NCI-H345 (cell line): ENCODE measurements around the gene SPIRE2.
"Not testable (repeated sequence)": the region's sequence is repeated elsewhere in the genome, so short reads cannot be mapped to it uniquely, and the experiment has no call there.

ENCODE experiments used
- DNase-seq: peaks from one replicate; lab custom pipeline; 2025; lab: John Stamatoyannopoulos, UW

The SPIRE2 gene

DNA sequence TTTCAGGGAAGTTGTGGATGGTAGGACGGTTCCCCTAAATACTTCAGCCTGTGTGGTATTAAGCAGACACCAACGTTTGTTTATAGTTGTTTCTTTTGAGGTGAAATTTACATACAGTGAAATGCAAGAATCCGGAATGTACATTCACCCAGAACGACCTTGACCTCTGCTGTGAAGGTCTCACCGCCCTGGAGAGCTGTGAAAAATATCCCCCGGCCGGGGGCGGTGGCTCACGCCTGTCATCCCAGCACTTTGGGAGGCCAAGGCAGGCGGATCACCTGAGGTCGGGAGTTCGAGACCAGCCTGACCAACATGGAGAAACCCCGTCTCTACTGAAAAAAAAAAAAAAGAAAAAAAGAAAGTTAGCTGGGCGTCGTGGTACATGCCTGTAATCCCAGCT lies 8.2 kb downstream of the SPIRE2 start:
- not testable (repeated sequence) for DNase-seq

DNA sequence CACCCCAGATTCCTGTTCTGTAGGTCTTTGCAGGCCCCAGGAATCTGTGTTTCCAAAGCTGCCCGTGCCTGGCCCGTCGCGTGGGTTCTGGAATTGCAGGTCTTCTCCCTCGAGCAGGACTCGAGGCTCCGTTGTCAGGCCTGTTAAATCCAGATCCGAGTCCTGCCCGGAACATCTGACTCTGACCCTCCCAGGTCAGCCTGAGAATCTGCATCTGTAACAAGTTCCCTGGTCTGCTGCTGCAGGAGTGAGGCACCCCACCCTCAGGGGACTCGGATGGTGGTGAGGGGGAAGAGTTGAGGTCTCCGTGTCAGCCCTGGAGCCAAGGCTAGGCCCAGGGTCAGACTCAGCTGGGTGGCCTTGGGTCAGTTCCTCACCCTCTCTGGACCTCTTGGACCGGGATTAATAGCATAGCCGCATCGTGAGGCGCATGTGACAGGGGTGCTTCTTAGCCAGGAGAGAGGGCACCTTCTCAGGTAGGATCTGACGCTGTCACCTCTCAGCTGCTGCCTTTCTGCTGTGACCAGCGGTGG lies 8.8 kb downstream of the SPIRE2 start:
- DNase-seq: no peak

DNA sequence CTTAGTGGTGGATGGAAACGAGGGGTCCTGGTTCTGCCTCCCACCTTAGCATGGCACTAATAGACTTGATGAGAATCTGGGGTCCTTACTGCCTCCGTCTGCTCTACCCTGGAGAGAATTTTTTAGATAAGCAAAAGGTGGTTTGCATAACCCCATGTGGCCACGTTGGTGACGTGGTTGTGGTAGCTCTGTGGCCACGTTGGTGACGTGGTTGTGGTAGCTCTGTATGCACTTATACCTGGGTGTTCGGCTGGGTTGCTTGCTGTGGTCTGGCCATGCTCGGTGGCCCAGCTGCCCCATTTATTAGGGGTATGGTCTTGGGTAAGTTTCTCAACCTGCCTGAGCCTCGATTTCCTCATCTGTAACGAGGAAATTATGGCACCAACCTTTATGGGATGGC lies 13.0 kb downstream of the SPIRE2 start:
- DNase-seq: no peak

DNA sequence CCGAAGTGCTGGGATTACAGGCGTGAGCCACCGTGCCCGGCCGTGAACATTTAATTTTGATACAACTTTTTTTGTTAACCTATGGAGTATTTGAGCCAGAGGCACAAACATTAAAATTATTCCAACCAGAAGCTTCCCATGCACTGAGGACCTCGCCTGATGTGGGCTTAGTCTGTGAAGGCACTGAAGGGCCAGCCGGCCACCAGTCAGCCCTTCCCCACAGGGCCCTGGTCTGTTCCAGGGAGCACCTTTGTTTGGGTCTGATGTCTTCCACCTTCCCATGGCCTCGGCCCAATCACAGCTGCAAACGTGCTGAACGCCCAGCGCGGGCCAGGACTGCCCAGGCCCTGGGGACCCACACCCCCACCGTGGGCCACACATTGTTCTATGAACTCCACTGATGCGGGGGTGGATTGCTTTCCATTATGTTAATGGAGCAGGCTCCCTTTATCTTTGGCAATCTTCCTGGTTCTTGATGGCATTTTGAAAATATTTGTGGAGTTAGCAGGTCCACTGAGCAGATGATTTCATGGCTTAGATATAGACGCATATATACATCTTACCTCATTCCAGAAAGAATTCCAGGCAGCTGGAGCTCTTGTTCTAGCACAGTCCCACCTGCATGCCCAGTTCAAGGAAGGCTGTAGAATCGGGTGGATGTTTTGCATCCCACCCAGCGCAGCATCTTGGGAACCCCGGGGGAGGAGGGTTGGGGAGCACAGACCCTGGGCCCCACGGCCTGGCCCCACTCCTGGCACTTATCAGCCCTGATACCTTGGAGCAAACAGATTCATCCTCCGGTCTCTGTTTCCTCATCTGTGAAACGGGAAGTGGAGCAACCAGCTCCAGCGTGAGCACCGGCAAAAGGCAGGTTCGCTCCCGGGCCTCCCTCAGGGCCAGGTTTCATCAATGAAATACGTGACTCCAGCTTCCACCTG lies 14.5 kb downstream of the SPIRE2 start:
- DNase-seq: no peak

DNA sequence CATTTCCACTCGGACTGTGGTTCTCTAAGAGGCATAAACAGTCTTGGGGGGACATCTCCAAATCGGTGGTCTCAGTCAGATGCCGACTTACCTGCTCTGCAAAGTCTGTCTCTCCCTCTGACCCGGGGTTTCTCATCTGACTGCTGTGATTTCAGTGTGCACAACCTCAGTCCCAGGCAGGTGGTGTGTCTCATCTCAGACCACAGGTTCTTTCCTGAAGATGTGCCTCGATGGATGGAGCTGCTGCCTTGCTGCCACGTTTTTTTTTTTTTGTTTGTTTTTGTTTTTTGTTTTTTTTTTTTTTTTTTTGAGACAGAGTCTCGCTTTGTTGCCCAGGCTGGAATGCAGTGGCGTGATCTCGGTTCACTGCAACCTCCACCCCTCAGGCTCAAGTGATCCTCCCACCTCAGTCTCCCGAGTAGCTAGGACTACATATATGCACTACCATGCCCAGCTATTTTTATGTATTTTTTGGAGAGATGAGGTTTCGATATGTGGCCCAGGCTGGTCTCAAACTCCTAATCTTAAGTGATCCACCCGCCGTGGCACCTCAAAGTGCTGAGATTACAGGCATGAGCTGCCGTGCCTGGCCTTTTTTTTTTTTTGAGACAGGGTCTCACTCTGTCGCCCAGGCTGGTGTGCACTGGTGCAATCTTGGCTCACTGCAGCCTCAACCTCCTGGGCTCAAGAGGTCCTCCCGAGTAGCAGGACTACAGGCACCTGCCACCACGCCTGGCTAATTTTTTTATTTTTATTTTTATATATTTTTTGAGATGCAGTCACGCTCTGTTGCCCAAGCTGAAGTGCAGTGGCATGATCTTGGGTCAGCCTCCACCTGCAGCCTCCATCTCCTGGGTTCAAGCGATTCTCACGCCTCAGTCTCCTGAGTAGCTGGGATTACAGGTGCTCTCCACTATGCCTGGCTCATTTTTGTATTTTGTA lies 15.4 kb downstream of the SPIRE2 start:
- no peak for DNase-seq

DNA sequence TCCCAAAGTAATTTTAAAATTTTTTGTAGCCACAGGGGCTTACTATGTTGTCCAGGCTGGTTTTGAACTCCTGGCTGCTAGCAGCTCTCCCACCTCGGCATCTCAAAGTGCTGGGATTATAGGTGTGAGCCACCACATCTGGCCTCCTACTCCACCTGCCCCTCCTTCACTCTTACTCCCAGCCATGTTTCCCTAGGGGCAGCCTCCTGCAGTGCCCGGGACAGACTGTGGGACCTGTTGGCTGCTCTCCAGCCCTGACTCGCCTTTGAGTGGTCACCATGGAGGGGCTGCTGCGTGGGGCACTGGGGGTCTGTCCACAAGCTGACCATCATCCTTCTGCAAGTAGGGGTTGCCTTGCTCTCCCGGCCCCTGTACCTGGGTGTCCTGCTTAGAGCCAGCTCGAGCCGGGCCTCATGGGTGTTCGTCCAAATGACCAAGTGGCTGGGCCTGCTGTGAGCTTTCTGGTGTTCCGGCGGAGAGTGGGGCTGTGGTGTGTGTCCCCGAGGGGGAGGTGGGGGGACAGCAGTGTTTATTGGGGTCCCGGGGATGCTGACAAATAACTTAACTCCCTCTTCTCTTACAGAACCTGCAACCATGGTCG lies 16.6 kb downstream of the SPIRE2 start:
- no peak for DNase-seq

DNA sequence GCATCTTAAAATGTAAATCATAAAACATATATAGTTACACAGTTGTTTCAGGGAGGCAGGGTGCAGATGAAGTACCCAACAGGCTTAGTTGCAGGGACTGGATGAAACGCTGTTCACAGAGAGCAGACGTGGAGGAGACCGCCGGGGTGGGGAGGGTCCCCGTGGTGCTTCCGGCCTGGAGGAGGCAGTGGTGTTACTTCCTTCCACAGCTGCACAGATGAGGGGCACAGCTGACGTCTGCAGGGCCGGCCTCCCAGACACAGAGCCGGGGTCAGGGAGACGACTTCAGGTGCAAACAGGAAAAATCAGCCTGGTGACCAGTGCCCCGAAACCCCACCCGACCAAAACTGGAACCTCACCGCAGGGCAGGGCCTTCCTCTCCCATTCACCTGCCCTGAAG lies 17.1 kb downstream of the SPIRE2 start:
- no peak for DNase-seq

DNA sequence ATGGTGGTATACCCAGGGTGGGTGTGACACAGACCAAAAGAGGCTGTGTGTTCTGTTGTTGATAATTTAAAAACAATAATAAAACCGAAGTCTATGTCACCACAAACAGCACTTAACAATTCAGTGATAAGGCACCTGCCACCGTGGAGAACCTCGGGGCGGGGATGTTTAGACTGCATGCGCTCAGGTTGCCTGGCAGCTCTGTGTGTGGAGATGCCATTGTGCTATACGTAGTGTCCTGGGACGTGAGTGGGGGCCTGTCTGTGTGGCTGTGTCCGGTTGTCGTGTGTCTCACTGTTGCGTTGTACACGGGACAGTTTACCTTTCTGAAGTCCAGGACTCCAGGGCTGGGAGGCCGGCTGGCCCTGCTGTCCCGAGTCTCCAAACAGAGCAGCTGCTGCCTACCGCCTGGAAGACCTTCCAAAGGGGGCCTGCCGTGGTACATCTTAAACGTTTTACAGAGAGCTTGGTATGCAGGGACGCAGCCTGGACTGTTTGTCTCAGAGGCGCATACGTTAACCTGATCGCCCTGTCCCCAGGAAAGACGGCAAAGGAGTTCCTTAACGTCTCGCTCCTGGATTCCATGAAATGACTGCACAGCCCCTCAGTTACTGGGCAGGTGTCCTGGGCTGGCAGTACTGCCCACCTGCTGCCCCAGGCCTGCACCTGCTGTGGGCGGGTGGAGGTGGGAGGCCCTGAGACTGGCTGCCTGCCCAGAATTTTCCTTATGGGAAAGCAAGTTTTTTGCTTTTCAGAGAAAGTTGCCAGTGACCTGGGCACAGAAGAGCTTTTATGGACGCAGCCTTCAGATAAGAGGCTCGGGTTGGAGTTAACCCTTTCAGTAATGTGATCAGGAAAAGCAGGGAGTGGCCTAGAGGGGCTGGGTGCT lies 19.0 kb downstream of the SPIRE2 start:
- peak; percentile 51 for DNase-seq

DNA sequence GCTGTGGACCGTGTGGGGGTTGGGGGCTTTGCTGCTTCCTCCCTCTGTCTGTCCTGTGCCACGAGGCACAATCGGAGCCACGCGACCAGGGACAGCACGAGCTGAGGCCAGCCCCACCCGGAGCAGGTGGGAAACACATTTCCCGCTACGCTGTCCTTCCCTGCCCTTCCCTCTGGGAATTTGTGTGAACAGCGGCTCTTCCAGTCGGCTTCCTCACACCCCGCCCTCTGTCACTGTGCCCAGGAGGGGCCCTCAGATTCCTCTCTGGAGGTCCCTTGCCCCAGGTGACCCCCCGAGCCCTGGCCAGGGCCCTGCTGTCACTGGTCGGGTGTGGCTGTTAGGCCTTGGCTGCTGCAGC lies 19.6 kb downstream of the SPIRE2 start:
- DNase-seq: no peak

DNA sequence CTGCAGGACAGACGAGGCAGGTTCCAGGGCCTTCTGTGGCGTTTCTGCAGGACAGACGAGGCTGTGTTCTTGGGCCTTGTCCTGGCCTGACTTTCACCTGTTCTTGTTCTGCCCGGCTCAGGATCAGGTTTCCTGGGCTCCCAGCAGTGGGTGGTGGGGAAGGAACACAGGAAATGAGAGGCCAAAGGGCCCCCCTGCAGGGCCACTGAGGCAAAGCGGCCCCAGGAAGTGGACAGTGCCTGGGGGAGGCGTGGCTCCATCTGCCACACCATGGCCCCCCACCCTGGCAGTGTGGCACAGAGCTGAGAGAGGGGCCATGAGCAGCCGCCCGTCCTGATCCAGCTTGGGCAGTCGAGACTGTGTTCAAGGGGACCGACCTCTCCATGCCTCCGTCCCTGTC lies 20.7 kb downstream of the SPIRE2 start:
- no peak for DNase-seq

DNA sequence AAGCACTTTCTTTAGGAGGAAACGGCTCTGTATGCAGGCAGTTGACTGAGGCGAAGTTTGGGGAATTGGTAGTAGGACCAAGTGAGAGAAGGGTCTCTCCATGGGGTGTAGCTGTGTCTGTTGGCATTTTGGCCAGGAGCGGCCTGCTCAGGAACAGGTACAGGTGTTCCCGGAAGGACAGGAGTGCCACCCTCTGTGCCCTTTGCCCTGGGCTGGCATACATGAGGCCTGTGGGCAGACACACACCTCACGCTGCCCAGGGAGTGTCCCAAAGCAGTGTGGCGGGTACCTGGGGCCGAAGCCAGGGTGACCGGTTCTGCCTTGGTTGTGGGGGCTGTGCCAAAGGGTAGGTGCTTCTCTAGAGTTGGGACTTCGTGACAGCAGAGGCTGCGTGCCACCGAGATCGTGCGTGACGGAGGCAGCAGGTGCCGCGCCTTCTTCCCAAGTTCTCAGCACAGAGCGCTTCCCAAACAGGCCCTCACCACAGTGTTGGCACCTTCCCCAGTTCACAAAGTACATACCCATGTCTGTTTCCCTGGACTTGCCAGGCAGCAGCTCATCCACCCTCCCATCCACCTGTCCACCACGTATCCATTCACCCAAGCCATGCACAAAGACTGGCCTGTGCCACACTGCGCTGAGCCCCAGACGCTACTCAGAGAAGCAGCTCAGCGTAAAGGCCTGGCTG lies 25.2 kb downstream of the SPIRE2 start:
- no peak for DNase-seq

DNA sequence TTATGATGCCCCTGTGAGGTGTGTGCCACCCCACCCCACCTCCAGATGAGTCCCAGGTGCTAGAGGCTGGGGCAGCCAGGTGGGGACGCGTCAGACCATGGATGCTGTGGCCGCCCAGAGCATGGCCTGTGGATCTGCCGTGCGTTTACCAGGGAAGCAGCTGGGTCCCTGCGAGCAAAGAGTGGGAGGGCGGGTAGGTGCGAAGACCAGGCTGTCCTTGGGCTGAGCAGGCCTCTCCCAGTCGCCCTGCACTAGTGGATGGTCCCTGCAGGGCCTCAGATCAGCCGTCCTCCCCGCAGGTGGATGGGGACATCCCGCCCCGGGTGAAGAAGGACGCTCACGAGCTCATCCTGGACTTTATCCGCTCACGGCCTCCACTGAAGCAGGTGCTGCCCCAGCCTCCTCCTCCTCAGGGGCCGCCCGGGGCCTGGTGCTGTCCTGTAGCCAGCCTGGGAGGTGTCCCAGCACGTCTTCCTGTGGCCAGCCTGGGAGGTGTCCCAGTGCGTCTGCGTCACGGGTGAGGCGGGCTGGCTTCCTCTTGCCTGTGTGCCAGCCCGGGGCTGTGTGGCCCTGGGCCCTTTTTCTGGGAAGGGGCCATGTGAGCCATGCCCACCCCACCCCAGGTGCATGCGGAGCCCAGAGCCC lies 27.1 kb downstream of the SPIRE2 start:
- no peak for DNase-seq

DNA sequence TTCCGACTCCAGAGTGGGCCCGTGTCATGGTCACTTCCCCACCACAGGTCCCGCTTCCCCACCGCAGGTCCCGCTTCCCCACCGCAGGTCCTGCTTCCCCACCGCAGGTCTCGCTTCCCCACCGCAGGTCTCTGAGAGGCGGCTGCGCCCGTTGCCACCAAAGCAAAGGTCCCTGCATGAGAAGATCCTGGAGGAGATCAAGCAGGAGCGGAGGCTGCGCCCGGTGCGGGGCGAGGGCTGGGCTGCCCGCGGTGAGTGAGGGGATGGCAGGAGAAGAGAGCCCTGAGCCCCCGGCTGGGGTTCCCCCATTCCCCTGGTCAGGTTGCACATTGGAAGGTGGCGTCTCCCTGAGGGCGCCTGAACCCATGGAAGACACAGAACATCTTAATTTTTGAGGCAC lies 27.7 kb downstream of the SPIRE2 start:
- DNase-seq: no peak

DNA sequence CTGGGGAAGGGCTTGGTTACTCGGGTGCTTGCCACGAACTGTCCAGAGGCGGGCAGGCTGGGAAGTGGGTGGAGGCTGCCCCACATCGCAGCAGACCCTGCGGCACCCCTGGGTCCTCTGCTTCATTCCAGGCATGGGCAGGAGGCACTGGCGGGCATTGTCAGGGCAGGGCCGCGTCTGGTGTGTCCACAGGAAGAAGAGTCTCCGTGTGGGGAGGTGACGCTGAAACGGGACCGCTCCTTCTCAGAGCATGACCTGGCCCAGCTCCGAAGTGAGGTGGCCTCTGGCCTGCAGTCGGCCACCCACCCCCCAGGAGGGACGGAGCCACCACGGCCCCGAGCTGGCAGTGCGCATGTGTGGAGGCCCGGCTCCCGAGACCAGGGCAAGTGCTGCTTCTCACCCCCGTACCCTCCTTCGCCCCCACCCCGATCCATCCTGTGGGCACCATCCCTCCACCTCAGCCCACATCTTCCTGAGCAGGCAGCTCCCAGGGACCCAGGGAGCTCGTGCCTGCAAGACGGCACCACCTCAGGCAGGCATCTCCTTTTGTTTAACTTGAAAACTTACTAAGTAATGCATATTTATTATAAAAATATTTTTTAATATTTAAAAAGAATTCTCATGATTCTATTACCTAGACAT lies 30.8 kb downstream of the SPIRE2 start:
- DNase-seq: no peak

DNA sequence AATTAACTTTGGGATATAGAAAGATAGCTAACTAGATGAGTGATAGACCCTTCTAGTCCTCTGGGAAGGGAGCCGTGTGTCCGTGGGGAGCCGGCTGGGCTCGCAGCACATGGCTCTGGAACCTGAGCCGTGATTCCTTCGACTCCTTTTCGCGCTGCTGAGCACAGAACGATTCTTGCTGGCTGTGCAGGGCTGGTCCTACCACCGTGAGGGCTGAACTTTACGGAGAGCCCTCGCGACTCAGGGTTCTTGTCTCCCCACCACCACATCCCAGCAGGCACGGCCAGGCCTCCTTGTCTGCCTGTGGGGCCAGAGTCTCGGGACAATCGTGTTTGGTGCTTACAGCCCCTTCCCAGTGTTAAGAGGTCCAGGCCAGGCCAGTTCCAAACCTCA lies 31.3 kb downstream of the SPIRE2 start:
- no peak for DNase-seq

DNA sequence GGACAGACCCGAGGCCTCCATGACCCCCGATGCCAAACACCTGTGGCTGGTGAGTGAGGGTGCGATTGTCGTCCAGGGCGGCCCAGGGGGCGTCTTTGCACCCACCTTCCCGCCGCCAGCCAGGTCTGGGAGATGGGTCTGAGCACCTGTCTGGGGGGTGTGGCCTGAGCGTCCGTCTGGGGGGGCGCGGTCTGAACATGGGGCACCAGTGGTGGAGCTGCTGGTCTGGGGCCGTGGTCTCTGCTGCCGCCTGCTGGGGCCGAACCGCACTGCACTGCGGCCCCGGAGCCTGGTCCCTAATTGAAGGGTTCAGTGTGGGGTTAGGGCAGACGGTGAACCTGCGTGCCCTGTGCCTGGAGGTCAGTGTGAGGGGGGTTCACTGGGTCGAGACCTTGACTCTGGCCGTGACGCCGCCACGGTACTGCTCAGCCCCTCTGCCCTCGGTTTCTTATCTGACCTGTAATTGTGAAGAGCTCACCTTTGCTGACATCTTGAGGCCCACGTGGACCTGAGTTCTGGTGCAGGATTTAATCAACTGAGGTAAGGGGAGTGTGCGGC lies 32.6 kb downstream of the SPIRE2 start:
- DNase-seq: peak; percentile 16

DNA sequence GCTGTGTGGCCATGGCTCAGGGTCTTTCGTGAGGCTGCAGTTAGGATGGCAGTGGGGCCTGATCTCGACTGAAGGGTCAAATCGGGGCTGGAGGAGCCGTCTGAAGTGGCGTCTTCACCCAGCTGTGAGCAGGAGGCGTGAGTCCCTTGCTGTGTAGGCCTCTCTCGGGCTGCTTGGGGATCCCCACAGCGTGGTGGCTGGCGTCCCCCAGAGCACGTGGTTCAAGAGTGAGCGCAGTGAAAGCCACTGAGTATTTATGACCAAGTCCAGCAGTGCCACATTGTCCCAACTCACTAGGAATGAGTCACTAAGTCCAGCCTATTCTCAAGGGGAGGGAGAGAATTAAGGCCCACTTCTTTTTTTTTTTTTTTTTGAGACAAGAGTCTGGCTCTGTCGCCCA lies 33.4 kb downstream of the SPIRE2 start:
- no peak for DNase-seq

DNA sequence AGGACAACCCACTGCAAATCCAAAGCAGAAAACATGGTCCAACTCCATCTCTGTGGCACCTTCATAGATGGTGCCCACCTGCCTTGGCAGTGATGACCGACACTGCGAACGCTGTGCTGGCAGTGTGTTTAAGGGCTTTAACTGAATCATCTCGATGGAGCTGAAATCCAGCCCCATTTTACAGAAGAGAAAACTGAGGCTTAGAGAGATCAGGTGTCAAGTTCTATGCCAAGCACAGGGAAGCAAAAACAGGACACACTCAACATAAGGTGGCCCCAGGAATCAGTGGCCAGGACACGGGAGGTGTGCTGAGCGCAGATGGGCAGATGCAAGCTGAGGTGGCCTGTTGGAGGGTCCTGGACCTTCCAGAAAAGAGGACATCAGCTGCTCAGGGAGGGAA lies 34.5 kb downstream of the SPIRE2 start:
- DNase-seq: no peak
